A549 treated with ZK216348 at 1 μM for 4 hours (cell line): Measurements from ENCODE around the gene CROT. TPM values are rescaled to one million over a fixed set of nuclear protein-coding genes. Genes with fewer than 3 reads are reported as not detected.

Source experiments
- total RNA-seq: library from RNA; stranded (reverse); fragments of 200-300 nt; extraction: Qiagen RNA extraction; gene quantifications from 5 replicates; pipeline ENCODE4 v1.2.3, GENCODE V29; 2022; ENCODE audit warnings: low read depth

Gene CROT
- 4.9 to 8.7 TPM (median 6.4 TPM) in 5 replicates for total RNA-seq

GRCh38 chr7:87345166-87345927 lies at the start of gene CROT:
TSS of gene CROT (plus strand) at chr7:87345664. CDS start at chr7:87349069, 3,405 bp downstream.

Other genes with a start within 250 kb of the CROT start
- 16.6 to 24.7 TPM (median 23.9 TPM) in 5 replicates for gene DMTF1, start 193.2 kb upstream of the CROT start, total RNA-seq
- gene TMEM243, start 125.9 kb upstream of the CROT start, total RNA-seq, result 15.6 to 29.9 TPM (median 25.9 TPM) in 5 replicates
- gene ABCB4, start 130.0 kb downstream of the CROT start, total RNA-seq, result not detected in 5 replicates